ENCODE measurements around the gene SAP25. TPM values are rescaled to one million over a fixed set of nuclear protein-coding genes. Genes with fewer than 3 reads are reported as not detected.
"Not testable (repeated sequence)": the region's sequence is repeated elsewhere in the genome, so short reads cannot be mapped to it uniquely, and the experiment has no call there.

SAP25 gene
- total RNA-seq, 2 donors from 2014 or later = not detected

DNA sequence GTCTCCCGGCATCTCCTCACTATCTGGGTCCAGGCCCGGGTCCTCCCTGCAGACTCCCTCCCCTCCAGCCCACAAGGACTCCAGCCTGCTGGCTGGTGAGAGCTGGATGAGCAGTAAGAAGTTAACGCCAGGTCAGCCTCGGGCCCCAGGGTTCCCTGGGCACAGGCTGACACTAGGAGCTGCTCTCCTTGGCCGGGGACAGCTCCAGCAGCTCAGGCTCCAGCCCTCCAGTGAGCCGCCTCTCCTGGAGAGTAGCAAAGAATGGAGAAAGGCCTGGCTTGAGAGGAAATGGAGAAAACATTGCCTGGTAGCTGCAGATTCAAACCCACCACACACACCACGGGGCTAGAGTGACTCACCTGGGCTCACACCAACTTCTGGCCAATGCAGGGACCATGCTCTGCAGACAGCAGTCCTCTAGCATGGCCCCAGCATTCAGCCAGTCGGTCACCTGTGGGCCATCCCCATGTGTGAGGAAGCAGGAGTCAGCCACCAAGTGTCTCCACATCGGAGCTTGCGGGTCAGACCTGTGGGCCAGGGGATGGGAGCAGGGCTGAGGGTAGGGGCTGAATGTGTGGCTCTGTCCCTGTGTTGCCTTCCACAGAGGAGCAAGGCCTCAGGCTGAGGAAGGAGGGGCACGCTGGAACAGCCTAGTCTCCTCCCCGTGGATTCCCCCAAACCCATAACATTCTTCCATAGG lies 6.5 kb downstream of the SAP25 start:
- intact Hi-C loops (cut with DNase I) = no loop called here
- Histone ChIP-seq H3K36me3 (replicated peaks in 1 of 2; ENCODE audit: insufficient read depth in 1 of 2, low read depth in 2 of 2) (no peaks in the 10 kb centered on the region), H3K9me3 (no peaks in the 10 kb centered on the region), H3K4me3 (no peak overlapping the region), H3K27me3 (no peaks in the 10 kb centered on the region), H3K4me1 (peaks cover 59% of the 10 kb centered on the region), H3K27ac (peak overlapping the region; percentile 62 to 84 (median 83))
- DNase-seq (no peak), ATAC-seq (no peak)
- TF ChIP-seq CTCF (IDR thresholded peaks at IDR 0.05) (no peak), POLR2A (IDR thresholded peaks at IDR 0.05) (no peak)
- WGBS, 2 donors = 72 to 76% methylated on average over 8 to 12 of the region's 12 CpGs

DNA sequence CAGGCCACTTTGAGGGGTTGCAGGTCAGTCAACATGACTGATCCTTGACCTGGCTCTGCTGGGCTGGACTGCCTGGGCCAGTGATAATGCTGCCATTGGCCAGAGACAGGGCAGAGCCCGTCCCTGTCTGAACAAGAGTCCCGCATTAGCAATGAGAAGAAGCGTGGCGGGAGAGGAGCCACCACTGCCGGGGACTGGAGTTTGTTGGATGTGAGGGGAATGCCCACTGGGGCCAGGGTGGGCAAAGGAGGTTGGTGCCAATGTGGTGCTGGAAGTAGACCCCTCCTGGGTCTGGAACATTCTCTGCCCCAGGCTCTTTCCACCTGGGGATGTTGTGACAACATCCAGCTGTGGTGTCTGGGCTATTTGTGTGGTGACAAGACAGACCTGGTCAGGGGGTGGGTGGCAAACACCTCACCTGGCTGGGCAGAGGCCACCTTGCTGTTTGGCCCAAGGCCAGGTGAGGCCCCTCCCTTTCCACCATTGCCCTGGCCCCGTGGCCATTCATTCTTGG lies 7.6 kb downstream of the SAP25 start:
- Histone ChIP-seq H3K27ac (peak overlapping the region in 2 of 4 donors; percentile 83 to 84), H3K36me3 (replicated peaks in 1 of 2; ENCODE audit: insufficient read depth in 1 of 2, low read depth in 2 of 2) (no peaks in the 10 kb centered on the region), H3K9me3 (no peaks in the 10 kb centered on the region), H3K4me3 (no peak overlapping the region), H3K27me3 (no peaks in the 10 kb centered on the region), H3K4me1 (peaks cover 55% of the 10 kb centered on the region)
- TF ChIP-seq POLR2A (IDR thresholded peaks at IDR 0.05) = no peak
- no peak for TF ChIP-seq CTCF (IDR thresholded peaks at IDR 0.05)
- intact Hi-C loops (cut with DNase I) = no loop called here
- DNase-seq (no peak), ATAC-seq (no peak)
- WGBS, 2 donors = 81 to 87% methylated on average over 5 to 6 of the region's 6 CpGs

- no peak for DNase-seq
- WGBS, 2 donors = 94 to 95% methylated on average over 10 to 11 of the region's 11 CpGs
- TF ChIP-seq CTCF (IDR thresholded peaks at IDR 0.05) (no peak), POLR2A (IDR thresholded peaks at IDR 0.05) (no peak)
These were observed 8.5 kb downstream of the SAP25 start for GRCh38 chr7:100565133-100565571.

DNA sequence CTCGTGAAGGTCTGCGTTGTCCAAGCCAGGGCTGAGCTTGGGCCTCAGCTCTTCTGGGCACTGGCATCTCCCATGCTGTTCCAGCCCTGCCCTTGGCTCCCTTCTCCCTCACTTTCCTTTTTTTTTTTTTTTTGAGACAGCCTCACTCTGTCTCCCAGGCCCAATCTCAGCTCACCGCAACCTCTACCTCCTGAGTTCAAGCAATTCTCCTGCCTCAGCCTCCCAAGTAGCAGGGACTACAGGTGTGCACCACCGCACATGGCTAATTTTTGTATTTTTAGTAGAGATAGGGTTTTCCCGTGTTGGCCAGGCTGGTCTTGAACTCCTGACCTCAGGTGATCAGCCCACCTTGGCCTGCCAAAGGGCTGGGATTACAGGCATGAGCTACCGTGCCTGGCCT lies 9.3 kb downstream of the SAP25 start:
- H3K9me3 ChIP-seq; intact Hi-C loops (cut with DNase I); DNase-seq; H3K36me3 ChIP-seq (replicated peaks in 1 of 2; ENCODE audit: insufficient read depth in 1 of 2, low read depth in 2 of 2); H3K4me3 ChIP-seq; H3K27me3 ChIP-seq; ATAC-seq: not testable (repeated sequence)
- H3K4me1 ChIP-seq = peaks cover 45% of the 10 kb centered on the region
- H3K27ac ChIP-seq = peak overlapping the region in 2 of 4 donors; percentile 27 to 37
- WGBS, 2 donors = 86% methylated on average over 6 of the region's 6 CpGs

More at GRCh38 chr7:100565133-100565571, 8.5 kb downstream of the SAP25 start:
- no peak overlapping the region for H3K4me3 ChIP-seq
- ATAC-seq = no peak
- intact Hi-C loops (cut with DNase I) = no loop called here
- no peak overlapping the region for H3K27ac ChIP-seq
- no peaks in the 10 kb centered on the region for H3K27me3 ChIP-seq
- H3K9me3 ChIP-seq = no peaks in the 10 kb centered on the region
- peaks cover 47% of the 10 kb centered on the region for H3K4me1 ChIP-seq
- peaks cover 0 to 1% of the 10 kb centered on the region in 2 donors for H3K36me3 ChIP-seq (replicated peaks in 1 of 2; ENCODE audit: insufficient read depth in 1 of 2, low read depth in 2 of 2)

DNA sequence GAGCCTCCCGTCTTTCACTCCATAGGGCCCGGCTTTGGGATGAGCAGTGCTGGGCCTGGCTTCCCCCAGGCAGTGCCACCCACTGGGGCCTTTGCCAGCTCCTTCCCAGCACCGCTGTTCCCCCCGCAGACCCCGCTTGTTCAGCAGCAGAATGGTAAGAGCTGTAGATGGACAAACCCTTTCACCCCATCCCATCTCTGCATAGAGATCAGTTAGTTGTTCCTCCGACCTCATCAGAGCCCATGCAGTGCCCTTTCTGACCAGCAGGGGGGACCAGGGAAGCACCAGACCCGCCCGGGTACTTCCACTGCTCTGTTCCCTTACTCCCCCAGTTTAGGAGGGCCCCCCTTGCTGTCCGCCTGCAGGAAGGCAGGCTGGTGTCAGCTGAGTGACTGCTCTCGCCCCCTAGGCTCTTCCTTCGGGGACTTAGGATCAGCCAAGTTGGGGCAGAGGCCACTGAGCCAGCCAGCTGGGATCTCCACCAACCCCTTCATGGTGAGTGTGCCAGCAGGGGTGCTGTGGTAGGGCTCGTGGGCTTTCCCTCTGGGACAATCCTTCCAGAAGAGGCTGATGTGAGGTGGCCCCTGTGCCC lies 9.8 kb downstream of the SAP25 start:
- no peaks in the 10 kb centered on the region for H3K9me3 ChIP-seq
- DNase-seq = peak; percentile 82 to 88 (median 84)
- TF ChIP-seq POLR2A (IDR thresholded peaks at IDR 0.05) (no peak), CTCF (IDR thresholded peaks at IDR 0.05) (peak; percentile 83 to 96 (median 92))
- intact Hi-C loops (cut with DNase I) = no loop called here
- ATAC-seq = peak; percentile 37
- H3K36me3 ChIP-seq (replicated peaks in 1 of 2; ENCODE audit: insufficient read depth in 1 of 2, low read depth in 2 of 2) = peaks cover 0 to 1% of the 10 kb centered on the region in 2 donors
- H3K27ac ChIP-seq = peak overlapping the region in 2 of 4 donors; percentile 27 to 37
- H3K4me1 ChIP-seq = peaks cover 45% of the 10 kb centered on the region
- no peak overlapping the region for H3K4me3 ChIP-seq
- WGBS, 2 donors = 29 to 43% methylated on average over 6 to 12 of the region's 12 CpGs
- no peaks in the 10 kb centered on the region for H3K27me3 ChIP-seq

All from body of pancreas (tissue), 4 donors.